CD4-positive, alpha-beta T cell treated with Interleukin-21 for 1 hour (primary cell): ENCODE data around the gene SMAD5.

ENCODE experiments used
- DNase-seq: peaks from one replicate; pipeline ENCODE4 v3.0.0-alpha.2; 2020

Gene SMAD5

GRCh38 chr5:136157514-136157913, 24.9 kb downstream of the SMAD5 start:
- no peak for DNase-seq

- no peak for DNase-seq
These were observed 26.8 kb downstream of the SMAD5 start for GRCh38 chr5:136159457-136159856.

DNA sequence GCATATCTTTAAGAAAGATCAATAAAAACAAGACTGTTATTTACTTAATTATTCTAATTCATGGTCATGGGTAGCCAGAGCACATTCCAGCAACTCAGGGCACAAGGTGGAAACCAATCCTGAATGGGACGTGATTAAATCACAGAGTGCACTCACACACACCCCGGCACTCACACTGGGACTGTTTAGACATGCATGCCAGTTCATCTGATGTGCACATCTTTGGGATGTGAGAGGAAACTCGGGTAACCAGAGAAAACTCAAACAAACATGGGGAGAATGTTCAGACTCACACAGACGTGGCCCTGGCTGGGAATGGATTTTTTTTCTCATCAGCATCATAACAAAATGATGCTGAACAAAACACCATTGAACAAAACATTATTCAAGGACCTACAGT, 29.4 kb downstream of the SMAD5 start:
- no peak for DNase-seq

DNA sequence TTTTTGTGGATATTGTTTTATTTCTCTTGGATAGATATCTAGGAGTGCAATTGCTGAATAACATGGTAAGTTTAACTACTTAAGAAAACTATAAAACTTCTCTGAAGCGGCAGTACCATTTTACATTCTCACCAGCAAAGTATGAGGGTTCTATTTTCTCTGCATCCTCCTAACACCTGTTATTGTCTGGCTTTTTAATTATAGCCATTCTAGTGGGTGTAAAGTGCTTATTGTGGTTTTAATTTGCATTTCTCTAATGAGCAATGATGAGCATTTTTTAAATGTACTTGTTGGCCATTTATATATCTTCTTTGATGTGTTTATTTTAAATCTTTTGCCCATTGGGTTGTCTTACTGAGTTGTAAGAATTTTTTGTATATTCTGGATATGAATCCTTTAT, 31.6 kb downstream of the SMAD5 start:
- DNase-seq: no peak

DNA sequence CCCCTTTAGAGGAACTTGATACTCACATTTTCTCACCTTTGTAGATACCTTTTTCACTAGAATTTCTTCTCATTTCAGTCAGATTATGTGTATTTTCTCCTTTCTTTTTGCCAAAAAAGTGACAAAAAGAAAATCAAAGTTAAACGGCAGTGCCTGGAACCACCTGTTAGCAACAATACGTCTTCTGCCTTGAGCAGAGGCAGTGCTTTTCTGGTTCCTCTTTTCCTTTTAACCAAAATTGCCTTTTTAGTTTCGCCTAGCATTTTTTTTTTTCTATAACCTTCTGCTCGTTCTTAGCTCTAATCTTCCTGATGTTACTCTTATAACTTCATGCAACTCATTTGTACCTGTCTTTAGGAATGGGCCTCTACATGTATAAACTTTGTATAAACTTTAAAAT, 34.3 kb downstream of the SMAD5 start:
- no peak for DNase-seq

GRCh38 chr5:136169218-136169617, 36.6 kb downstream of the SMAD5 start:
- DNase-seq: no peak

- DNase-seq: peak; percentile 8
These were observed 41.5 kb downstream of the SMAD5 start for GRCh38 chr5:136174021-136174659.

- DNase-seq: no peak
These were observed 50.0 kb downstream of the SMAD5 start for GRCh38 chr5:136182618-136183017.

GRCh38 chr5:136185974-136186665, 53.5 kb downstream of the SMAD5 start:
- no peak for DNase-seq

- no peak for DNase-seq
These were observed 54.2 kb downstream of the SMAD5 start for GRCh38 chr5:136186796-136187195.

DNA sequence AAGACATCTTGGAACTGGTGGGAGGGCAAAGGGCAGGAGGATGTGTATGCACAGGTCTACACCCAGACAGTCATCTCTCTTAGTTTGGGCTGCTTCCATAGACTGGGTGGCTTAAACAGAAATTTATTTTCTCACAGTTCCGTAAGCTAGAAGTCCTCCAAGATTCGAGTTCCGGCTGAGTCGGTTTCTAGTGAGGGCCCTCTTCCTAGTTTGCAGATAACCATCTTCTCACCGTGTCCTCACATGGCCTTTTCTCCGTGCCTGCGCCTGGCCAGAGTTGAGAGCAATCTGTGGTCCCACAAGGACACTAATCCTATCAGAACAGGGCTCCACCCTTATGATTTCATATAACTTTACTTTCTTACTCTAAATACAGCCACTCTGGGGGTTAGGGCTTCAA, 56.2 kb downstream of the SMAD5 start:
- DNase-seq: no peak

DNA sequence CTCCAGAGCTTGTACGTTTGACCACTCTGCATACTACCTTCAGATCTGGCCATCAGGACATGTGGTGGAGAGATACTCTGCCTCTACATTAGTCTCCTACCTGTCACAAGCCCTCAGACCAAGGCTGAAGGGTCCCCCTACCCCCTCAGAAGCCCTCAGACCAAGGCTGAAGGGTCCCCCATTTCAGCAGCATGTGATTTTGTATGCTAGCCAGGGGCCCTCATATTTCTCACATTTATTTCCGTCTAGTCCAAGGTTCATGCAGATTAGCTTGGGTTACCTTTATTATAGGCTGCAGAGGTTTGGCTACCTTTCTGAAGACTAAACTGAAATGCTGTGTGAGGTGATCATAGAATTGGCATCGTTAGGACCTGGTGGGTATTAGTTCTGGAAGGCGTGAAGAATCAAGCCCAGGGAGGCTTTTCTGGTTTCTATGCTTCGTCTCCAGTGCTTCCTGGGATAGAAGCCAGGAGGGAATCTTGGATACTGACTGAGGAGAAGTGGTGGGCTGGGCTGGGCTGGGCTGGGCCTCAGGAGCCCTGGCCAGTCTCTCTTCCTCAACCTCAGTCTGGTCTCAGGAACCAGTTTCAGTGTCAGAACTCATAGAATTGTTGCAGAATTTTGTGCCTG, 57.6 kb downstream of the SMAD5 start:
- no peak for DNase-seq

DNA sequence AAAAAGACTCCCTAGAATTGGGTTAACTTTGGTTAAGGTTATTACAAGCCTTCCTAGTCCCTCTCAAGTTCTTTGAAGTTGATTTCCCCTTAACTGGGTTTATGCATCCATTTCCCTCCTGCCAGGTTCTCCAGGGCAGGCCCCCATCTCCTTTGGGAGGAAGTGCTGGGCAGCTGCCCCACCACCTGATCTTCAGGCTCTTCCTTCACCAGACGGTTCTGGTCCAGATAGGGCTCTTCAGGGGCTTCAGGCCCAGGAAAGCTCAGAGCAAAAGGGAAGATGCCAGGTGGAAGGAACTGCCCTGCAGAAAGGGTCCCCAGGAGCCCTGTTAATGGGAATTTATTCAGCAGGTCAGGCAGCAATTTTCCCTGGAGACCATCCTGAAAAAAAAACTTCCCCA, 58.3 kb downstream of the SMAD5 start:
- DNase-seq: no peak

- no peak for DNase-seq
These were observed 58.8 kb downstream of the SMAD5 start for GRCh38 chr5:136191304-136192014.

DNA sequence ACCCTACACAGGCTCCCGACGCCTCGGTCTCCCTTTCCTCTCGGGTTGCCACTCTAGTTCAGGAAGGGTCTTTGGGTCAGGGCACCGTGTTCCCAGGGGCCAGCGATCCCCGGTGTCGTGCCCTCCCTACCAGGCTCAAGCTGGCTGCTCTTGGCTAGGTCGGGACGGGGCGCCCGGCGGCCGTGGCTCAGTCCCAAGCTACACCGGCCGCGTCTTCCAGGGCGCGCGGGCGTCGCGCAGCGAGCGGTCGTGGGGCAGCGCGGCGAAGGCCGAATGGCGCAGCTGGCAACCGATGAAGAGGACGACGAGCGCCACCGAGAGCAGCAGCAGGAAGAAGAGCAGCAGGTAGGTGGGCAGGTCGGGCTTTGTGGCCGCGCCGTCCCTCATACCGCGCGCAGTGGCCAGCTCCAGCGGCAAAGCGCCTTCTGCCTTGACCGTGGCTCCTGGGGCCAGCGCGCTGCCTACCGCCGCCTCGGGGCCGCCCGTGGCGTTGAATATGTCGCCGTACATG, 59.4 kb downstream of the SMAD5 start:
- no peak for DNase-seq

GRCh38 chr5:136192526-136193321, 60.1 kb downstream of the SMAD5 start, which contains the start of gene SMIM32:
Gene SMIM32 (minus strand): TSS chr5:136193162. CDS start chr5:136192524, 638 bp downstream.
- no peak for DNase-seq

- no peak for DNase-seq
These were observed 60.8 kb downstream of the SMAD5 start for GRCh38 chr5:136193322-136193935.

DNA sequence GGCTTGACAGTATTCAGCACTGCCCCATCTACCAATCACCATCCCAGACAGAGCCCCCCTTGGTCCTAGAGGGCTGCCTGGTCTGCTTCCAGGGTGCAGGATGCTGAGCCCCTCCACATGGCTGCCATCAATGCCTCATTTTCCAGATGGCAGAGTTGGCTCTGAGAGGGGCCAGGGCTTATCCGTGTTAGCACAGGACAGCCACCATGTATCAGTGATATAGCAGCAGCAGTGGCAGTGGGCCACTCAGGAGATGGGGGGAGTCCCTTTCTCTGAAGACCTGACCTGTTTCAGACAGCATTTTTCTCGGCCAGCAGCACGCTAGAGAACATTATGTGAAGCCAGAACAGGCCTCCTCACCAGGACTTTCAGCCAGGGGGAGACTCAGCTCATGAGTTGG, 61.9 kb downstream of the SMAD5 start:
- DNase-seq: no peak

GRCh38 chr5:136195971-136196820, 63.6 kb downstream of the SMAD5 start:
- no peak for DNase-seq

GRCh38 chr5:136197462-136198142, 65.0 kb downstream of the SMAD5 start:
- DNase-seq: no peak
